Stromal cell of bone marrow (primary cell): Measurements from ENCODE around the gene ENDOG.

Source experiments
- DNase-seq: peaks from one replicate; pipeline ENCODE4 v3.0.0-alpha.2; 2012; ENCODE audit warnings: low read depth

The ENDOG gene

DNA sequence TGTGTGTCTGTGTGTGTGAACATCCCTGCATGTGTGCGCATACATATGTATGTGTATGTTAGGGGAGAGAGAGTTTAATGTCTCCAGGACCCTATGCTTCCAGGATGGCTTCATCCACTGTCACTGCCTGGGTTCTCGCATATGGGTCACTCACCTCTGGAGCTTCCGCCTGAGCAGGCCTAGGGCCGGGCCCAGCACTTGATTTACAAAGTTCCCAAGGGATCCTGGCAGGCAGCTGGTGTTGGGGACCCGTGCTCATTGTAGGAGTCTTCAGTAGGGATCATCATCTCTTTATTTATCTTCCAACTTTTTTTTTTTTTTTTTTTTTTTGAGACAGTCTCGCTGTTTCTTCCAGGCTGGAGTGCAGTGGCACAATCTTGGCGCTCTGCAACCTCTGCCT is 18.2 kb upstream of the ENDOG start:
- no peak for DNase-seq

DNA sequence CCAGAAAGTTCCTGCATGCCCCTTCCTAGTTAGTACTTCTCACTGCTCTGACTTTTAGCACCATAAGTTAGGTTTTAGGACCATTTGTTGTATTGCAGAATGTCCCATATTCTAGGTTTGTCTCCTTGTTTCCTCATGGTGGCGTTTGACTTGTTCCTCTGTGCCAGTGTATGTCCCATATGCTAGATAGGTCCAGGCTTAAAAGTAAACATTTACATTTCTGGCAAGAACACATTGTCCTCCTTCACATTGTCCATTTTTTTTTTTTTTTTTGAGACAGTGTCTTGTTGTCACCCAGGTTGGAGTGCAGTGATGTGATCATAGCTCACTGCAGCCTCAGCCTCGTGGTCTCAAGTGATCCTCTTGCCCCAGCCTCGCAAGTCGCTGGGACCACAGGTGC is 15.8 kb upstream of the ENDOG start:
- DNase-seq: no peak

DNA sequence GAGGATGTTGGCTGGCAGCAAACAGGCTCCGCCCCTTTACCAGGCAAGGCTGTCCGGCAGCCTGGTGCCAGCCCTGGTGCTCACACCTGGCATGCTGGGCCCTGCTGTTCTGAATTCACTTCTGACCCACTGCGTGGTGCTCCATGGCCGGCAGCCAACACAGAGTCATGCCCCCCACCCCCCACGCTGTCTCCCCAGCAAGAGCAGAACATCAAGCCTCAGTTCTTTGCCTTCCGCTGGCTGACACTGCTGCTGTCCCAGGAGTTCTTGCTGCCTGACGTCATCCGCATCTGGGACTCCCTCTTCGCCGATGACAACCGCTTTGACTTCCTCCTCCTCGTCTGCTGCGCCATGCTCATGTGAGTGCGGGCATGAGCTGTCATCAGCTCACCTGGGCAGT is 12.6 kb upstream of the ENDOG start:
- DNase-seq: no peak

DNA sequence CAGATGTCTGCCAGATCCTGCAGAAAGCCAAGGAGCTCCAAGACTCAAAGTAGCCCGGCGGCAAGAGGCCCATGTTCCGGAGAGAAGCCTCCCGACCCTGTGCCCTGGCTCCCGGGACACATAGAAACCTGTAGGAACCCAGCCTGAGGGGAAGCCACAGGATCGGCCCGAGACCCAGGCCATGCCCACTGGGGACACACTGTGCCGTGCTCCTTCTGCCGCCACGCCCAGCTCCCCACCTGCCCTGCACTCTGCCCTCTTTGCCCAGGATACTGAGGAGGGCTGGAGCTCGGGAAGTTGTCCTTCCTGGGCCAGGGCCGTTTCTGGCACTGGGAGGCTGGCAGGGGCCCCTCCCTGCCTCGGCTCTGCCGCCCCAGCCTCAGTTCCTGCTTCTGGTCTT is 10.5 kb upstream of the ENDOG start:
- no peak for DNase-seq

DNA sequence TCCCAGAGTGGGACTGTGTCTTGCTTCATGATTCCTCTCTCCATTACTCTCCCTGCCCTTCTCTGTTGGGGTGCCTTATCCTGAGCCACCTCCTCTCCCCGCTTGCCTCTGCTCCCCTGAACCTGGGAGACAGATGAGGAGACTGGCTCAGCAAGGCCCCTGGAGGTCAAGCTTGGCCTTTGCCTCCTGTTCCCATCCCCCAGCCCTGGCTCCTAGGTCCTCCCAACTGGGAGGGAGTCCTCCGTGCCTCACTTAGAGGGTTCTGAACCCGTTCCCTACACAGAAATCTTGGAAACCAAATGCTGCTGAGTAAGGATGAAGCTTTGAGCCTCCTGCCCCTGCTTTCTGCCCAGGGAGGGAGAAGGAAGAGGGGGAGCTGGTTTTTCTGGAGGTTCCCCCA is 9.8 kb upstream of the ENDOG start:
- no peak for DNase-seq

DNA sequence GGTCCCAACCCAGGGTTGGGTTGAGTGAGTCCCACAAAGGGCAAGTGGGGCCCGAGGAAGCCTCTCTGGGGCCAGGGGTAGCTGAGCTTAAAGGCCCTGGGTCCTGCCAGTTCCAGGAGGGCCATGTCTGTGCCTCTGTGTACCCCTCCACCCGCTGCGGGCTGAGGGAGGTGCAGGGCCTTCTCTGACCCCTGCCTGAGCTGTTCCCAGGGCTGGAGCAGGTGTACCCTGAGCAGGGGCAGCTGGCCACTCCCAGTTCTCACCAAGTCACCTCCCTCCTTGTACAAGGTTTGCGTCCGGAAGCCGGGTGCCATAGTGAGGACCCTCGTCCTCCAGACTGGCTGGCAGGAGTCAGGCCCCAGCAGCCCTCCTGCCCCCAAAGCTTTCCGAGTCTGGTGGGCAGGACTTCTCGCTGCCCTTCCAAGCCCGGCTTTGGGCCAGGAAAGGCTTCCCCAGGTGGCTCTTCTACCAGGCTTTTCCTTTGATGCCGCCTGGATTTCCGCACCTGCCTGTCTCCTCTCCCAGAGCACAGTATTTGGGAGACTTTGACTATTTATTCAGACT is 9.2 kb upstream of the ENDOG start:
- DNase-seq: no peak

DNA sequence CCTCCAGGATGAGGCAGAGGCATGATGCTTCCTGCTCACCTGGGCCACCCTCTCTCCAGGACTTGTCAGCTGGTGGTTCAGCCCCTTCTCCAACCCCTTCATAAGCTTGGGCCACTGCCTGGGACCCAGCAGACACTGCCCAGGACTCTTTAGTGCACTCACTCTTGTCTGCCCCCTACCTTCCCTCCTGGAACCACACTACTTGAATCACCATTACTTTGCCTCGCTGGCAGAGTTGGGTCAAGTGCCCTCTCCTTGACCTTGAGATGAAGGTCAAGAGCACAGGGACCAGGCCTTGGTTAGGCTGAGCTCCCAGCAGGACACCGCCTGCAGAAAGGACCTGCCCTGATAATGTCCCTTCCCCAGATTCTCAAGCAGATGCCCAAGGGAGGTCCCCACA is 8.5 kb upstream of the ENDOG start:
- DNase-seq: no peak

DNA sequence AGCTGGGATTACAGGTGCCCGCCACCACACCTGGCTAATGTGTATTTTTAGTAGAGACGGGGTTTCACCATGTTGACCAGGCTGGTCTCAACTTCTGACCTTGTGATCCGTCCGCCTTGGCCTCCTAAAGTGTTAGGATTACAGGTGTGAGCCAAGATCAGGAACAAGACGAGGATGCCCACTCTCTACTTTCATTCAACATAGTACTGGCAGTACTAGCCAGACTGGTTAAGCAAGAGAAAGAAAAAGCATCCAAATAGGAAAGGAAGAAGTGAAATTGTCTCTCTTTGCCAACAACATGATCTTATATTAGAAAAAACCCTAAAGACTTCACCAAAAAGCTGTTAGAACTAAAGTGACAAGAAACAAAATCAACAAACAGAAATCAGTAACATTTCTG is 7.4 kb upstream of the ENDOG start:
- no peak for DNase-seq

DNA sequence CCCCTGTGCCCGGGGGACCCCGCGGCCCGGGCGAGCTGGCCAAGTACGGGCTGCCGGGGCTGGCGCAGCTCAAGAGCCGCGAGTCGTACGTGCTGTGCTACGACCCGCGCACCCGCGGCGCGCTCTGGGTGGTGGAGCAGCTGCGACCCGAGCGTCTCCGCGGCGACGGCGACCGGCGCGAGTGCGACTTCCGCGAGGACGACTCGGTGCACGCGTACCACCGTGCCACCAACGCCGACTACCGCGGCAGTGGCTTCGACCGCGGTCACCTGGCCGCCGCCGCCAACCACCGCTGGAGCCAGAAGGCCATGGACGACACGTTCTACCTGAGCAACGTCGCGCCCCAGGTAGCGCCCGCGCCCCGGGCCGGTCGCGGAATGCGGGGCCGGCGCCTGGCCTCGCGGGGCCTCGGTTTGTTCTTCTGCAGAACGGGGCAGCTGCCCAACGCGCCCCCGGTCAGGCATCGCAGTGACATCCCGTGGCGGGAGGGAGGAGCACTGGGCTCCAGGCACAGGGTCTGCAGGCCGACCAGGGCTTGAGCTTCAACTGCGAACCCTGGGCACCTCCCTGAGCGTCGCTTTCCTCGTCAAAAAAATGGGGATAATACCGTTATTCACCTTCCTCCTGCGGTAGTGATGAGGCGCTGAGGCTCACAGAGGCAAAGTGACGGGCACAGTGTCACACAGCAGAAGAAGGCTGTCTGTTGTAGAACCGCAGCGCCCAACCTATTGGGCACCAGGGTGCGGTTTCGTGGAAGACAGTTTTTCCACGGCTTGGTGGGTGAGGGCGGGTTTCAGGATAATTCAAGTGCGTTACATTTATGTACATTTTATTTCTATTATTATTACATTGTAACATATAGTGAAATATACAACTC is 777 bp downstream of the ENDOG start:
- DNase-seq: no peak

DNA sequence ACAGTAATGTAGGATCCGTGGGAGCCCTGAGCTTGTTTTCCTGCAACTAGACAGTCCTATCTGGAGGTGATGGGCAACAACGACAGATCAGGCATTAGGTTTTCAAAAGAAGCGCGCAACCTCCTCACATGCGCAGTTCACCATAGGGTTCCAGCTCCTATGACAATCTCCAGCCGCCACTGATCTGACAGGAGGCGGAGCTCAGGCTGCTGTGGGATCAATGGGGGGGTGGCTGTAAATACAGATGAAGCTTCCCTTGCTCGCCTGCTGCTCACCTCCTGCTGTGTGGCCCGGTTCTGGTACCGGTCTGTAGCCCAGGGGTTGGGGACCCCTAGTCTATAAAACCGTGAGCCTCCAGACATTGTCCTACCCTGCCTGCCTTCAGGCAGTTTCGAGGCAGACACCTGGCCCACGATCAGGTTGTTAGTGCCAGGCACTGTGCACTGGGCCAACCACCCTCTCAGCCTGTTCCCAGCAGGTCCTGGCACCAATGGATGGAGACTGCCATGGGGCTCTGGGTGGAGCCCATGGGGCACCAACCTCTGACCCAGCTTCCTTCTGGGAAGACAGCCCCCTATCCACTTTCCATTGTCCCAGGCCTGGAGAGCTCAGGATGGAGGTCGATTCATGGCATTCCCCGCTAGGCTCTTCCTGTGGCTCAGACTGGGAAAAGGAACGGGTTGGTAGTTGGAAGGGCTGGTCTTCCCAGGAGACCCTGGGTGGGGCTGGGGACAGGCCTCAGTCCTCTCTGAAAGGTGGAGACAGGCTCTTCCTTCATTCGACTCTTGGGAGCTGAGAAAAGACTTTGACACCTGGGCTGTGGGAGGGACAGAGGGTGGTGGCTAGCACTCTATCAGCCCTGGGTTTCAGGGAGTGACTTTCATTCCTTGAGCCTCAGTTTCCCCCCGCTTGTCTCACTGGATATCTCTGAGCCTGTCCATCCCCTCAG is 1.7 kb downstream of the ENDOG start:
- DNase-seq: no peak

DNA sequence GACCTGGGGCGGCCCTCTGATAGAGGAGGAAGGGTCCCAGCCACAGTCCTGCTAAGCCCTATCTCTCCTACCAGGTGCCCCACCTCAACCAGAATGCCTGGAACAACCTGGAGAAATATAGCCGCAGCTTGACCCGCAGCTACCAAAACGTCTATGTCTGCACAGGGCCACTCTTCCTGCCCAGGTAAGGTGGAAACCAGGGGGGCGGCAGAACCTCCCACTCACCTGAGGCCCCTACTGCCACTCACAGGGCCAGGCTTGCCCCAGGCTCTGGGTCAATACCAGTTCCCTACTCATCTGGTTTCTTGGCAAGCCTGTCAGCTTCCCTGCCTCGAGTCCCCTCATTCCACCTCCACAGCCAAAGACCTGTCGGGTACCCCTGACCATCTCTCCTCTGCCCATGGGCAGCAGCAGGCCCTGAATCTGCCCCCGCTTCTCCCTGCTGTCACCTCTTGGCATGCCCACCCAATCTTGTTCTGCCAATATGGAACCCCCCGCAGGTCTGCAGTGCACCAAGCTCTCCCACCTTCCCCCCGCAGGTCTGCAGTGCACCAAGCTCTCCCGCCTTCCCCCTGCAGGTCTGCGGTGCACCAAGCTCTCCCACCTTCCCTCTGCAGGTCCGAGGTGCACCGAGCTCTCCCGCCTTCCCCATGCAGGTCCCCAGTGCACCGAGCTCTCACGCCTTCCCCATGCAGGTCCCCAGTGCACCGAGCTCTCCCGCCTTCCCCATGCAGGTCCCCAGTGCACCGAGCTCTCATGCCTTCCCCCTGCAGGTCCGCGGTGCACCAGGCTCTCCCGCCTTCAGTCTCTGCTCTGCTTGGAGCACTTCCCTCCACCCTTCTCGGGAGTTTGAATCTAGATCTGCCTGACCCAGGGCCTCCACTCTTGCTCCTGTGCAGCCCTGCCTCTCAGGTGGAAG is 2.6 kb downstream of the ENDOG start:
- no peak for DNase-seq

DNA sequence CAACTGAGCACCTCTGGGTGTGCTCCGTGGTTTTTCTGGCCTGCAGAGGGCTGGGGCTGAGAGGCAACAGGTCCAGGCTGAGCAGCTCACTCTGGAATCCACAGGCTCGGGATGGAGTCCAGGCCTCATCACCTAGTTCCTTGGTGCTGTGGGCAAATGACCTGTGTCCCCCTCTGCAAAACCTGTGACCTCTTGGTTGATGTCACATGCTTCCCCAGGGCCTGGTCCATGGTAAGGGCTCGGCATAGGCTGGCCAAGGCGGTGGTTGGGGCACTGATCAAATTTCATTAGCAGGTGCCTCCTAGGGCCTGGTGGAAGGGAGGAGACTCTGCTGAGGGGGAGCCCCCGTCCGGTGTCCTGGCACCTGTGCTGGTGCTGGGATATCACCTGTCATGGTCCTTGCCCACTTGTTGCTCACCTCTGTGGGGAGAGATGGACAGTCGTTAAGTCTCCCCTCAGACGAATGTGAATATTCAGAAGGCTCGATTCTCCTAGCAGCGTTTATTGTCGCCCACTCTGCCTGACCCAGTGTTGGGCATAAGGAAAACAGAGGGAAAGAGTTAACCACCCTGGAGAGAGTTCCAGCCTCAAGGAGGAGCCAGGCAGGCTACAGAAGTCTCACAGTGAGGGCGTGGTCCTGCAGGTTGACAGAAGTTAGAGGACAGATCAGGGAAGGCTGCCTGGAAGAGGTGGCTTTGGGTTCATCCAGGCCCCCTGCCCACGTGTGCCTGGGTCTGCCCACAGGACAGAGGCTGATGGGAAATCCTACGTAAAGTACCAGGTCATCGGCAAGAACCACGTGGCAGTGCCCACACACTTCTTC is 3.5 kb downstream of the ENDOG start:
- no peak for DNase-seq

DNA sequence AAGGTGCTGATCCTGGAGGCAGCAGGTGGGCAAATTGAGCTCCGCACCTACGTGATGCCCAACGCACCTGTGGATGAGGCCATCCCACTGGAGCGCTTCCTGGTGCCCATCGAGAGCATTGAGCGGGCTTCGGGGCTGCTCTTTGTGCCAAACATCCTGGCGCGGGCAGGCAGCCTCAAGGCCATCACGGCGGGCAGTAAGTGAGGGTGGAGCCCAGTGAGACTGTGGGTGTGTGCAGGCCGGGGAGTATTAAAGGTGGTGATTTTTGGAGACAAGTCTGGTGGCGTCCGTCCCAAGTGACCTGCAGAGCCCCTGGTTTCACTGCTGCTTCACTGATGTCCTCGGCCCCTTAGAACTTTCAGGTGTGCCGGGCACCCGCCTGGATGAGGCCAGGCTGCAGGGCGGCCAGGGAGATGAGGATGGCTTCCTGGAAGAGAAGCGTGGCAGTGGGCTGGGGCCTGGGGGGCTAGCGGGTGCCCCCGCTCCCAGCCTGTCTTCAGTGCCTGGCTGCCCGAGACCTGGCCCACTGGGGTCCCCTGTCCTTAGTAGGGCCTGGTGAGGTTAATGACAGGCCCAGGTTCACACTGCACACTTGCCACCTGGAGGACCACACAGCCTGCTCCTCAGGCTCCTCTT is 4.2 kb downstream of the ENDOG start:
- no peak for DNase-seq

DNA sequence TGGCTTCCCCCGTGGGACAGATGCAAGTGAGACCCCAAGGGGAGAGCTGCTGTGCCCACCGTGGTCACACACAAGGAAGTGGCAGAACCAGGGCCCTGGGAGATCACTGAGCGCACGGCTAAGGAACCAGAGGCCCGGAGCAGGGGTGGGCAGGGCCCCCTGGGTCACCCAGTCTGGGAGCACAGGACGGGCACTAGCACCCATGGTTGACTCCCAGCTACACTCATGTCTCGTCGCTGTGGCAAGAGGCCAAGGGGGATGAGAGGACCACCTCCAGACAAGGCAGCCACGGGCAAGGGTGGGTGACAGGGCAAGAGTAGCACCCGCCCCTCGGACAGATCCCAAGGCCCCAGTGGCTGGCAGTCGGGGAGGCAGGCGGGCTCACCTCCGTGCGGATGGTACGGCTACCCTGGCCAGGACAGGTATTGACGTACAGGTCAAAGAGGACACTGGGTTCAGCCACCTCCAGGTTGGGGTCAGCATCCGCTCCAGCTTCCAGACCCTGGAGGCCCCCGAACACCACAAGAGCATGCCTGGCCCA is 5.1 kb downstream of the ENDOG start:
- no peak for DNase-seq

DNA sequence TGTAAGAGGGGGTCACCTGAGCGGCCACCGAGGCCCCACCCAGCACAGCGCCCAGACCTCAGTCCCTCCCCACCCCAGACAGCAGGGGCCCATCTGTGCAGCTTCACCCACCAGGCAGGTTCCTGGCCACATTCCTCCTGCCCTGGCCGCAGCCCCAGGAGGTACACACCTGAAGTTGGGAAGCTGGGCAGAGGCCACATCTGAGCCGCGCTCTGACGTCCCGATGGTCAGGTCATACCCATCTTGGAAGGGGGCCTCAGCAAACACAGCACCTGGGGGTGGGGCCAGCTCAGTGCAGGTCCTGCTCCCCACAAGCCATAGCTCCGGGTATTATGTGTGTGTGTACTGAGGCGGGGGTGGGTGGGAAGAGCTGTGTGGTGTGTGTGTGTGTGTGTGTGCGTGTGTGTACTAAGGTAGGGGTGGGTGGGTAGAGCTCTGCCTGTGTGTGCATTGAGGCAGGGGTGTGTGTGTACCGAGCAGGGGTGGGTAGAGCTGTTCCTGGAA is 5.7 kb downstream of the ENDOG start:
- no peak for DNase-seq

DNA sequence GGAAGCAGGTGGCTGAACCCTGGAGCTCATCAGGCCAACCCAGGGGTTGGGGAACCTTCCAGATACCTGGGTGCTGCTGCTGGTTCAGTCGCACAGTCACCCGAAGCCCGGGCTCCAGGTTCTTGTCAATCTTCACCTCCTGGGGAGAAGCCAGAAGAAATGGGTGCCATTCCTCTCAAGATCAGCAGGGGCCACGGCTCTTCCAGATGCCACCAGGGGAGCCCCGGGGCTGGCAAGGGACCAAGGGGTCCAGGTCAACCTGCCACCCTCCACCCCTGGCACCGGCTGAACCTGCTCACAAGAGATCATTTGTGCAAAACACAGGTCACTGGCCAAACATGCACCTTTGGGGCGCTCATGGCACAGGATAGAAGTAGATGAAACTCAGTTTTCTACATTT is 6.6 kb downstream of the ENDOG start:
- no peak for DNase-seq

DNA sequence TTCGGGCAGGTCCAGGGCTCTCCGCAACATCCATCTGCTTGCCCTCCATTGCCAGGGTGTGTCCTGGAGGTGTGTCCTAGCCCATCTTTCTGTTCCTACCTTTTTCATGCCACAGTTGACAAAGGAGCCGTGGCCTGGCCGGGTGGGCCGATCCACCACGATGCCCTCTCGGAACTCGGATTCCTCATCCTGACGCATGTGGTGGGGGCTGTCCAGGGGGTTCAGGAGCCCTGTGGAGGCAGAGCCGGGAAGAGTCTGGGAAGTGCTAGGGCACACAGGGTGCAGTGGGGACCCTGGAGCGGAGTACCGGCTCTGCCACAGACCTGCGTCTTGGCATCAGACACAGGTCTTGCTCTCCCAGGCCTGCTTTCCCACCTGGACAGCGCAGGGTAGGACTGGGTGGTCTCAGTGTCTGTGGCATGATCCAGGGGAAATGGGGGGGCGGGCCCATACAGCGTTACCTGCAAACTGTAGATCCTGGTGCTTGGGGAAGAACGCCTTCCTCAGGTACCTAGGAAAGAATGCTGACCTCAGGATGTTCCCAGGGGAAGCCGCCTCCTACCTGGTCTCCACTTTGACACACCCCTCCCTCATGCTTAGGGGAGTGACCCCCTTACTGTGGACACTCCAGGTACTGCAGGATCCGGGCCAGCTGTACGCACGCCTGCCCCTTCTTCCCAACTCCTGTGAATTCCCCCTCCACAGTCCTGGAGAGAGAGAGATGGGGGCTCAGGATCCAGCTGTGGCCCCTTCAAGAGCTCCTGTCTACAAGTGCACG is 7.8 kb downstream of the ENDOG start:
- DNase-seq: no peak

DNA sequence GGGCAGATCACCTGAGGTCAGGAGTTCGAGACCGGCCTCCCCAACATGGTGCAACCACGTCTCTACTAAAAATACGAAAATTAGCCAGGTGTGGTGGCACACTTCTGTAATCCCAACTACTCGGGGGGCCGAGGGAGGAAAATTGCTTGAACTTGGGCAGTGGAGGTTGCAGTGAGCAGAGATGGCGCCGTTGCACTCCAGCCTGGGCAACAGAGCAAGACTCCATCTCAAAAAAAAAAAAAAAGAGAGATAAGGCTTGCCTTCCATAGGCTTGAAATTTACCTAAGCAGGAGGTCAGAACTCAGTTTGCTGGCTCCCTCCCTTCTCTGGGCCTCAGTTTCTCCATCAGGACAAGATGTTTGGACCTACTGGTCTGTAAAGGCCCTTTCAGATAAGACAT is 10.0 kb downstream of the ENDOG start:
- no peak for DNase-seq
